ENCODE results near the gene BBS9. TPM values are rescaled to one million over a fixed set of nuclear protein-coding genes. Genes with fewer than 3 reads are reported as not detected.

Gene BBS9
- total RNA-seq, 1 experiment from 2014 or later = 26.4 TPM

- H2BK15ac ChIP-seq (ENCODE audit: low read depth, low read length) = no peak overlapping the region; the same call in 1 of the 2 replicates
- H3K23me2 ChIP-seq (ENCODE audit: insufficient read length, low read depth, low read length, poor library complexity, severe bottlenecking) = peaks cover 2% of the 10 kb centered on the region
- no peak overlapping the region for H4K91ac ChIP-seq (ENCODE audit: insufficient read length, low read depth, low read length)
- no peaks in the 10 kb centered on the region for H3K9me3 ChIP-seq (ENCODE audit: control insufficient read depth, low read depth, low read length)
- H2BK120ac ChIP-seq (ENCODE audit: low read depth, low read length, poor library complexity, severe bottlenecking) = no peak overlapping the region
- no peak for TF ChIP-seq CTCF (conservative IDR thresholded peaks at IDR 0.05)
- H4K5ac ChIP-seq (ENCODE audit: insufficient read length, low read depth, low read length) = no peak overlapping the region
- Mint-ChIP-seq H3K9me3 (no peaks in the 10 kb centered on the region), H3K4me3 (peak overlapping the region in 1 of 2 experiments; percentile 41; a peak in 1 of 5 replicates), H3K36me3 (ENCODE audit: insufficient read depth in 1 of 3, low read depth in 3 of 3) (no peaks in the 10 kb centered on the region), H3K4me1 (peaks cover 19 to 28% of the 10 kb centered on the region in 2 experiments), H3K27me3 (ENCODE audit: low read depth) (no peaks in the 10 kb centered on the region), H3K27ac (peak overlapping the region in 1 of 3 experiments; percentile 74; a peak in 1 of 7 replicates)
- H2BK12ac ChIP-seq (ENCODE audit: insufficient read length, low read depth, low read length) = no peak overlapping the region
- no peak overlapping the region for H3K56ac ChIP-seq (ENCODE audit: insufficient read length, low read depth, low read length)
- no peaks in the 10 kb centered on the region for H3K27me3 ChIP-seq (ENCODE audit: insufficient read depth, low read length)
- no peak overlapping the region for H2BK20ac ChIP-seq (ENCODE audit: low read depth, low read length, poor library complexity, severe bottlenecking)
- H3T11ph ChIP-seq (ENCODE audit: low read length) = no peak overlapping the region
- no peak overlapping the region for H3K18ac ChIP-seq (ENCODE audit: insufficient read length, low read depth, low read length)
- H4K20me1 ChIP-seq (ENCODE audit: control insufficient read depth, insufficient read depth, insufficient read length) = no peaks in the 10 kb centered on the region
- H3K4me1 ChIP-seq (ENCODE audit: insufficient read depth, low read length) = no peaks in the 10 kb centered on the region; the same call in 1 of the 2 replicates
- H3K4me2 ChIP-seq (ENCODE audit: insufficient read depth, insufficient read length, low read length) = peak overlapping the region; percentile 47
- peaks cover 3% of the 10 kb centered on the region; the same call in 1 of the 2 replicates for H3K79me2 ChIP-seq (ENCODE audit: insufficient read depth, low read length)
- H3K14ac ChIP-seq (ENCODE audit: insufficient read depth, low read length) = no peak overlapping the region; the same call in 1 of the 2 replicates
- no peaks in the 10 kb centered on the region for H3K79me1 ChIP-seq (ENCODE audit: insufficient read depth, low read depth, low read length, poor library complexity, severe bottlenecking)
- no peak for DNase-seq
- H3K23ac ChIP-seq (ENCODE audit: insufficient read length, low read depth, low read length) = no peak overlapping the region
- WGBS (ENCODE audit: extremely low coverage, insufficient read length, low lambda C conversion rate) = no CpG with 5 or more reads among the region's 5 CpGs
- no peak overlapping the region for H3K27ac ChIP-seq (ENCODE audit: insufficient read length, low read depth, low read length)
- no peak overlapping the region for H2AFZ ChIP-seq (ENCODE audit: low read length)
- no peak overlapping the region for H3K4ac ChIP-seq (ENCODE audit: low read depth, low read length)
- no peak overlapping the region for H4K8ac ChIP-seq (replicated peaks; ENCODE audit: insufficient read length, low read depth, low read length)
- no peak overlapping the region for H2BK5ac ChIP-seq (ENCODE audit: insufficient read length, low read length)
- H2AK5ac ChIP-seq (ENCODE audit: insufficient read length, low read length) = no peak overlapping the region
- peak overlapping the region; percentile 44 for H3K9ac ChIP-seq (ENCODE audit: extremely low read depth, insufficient read length, low read length)
Measured at GRCh38 chr7:33354201-33354600, 224.8 kb downstream of the BBS9 start.
